GM11168 (cell line): ENCODE data around the gene KCNE4.

ENCODE experiments used
- in situ Hi-C: fragments of 300-500 bp; cut with MboI; formaldehyde crosslinking; loops from one replicate; pipeline ENCODE4 v1.12.0; 2022; ENCODE audit warnings: low sequenced_read_pairs; ENCODE audit not compliant: unreplicated experiment

The KCNE4 gene

DNA sequence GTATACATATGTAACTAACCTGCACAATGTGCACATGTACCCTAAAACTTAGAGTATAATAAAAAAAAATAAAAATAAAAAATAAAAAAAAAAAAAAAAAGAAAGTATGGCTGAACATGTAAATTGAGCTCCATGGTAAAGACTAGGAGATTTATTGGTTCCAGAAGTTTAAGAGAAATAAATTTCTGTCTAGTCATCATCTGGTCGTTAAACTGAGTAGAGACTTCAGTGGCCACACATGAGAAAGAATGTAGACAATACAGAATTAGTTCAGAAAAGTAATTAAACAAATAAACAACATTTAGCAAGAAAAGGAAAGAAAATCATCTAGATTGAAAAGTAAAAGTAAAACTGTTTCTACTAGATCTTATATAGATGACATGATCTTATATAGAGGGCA, 12.4 kb upstream of the KCNE4 start:
- in situ Hi-C loops: no loop called here

DNA sequence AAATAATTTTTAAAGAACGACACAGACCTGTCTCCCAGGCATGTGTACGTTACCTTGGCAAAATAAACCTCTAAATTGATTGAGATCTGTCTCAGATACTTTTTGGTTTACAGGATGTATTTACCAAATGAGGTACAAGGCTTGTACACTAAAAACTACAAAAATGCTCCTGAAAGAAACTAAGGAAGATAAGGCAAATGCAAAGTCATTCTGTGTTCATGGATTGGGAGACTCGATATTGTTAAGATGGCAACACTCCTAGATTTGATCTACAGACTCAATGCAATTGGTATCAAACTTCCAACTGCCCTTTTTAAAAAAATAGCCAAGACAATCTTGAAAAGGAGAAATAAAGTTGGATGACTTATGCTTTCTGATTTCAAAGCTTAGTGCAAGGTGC, 11.5 kb upstream of the KCNE4 start:
- in situ Hi-C loops: no loop called here

DNA sequence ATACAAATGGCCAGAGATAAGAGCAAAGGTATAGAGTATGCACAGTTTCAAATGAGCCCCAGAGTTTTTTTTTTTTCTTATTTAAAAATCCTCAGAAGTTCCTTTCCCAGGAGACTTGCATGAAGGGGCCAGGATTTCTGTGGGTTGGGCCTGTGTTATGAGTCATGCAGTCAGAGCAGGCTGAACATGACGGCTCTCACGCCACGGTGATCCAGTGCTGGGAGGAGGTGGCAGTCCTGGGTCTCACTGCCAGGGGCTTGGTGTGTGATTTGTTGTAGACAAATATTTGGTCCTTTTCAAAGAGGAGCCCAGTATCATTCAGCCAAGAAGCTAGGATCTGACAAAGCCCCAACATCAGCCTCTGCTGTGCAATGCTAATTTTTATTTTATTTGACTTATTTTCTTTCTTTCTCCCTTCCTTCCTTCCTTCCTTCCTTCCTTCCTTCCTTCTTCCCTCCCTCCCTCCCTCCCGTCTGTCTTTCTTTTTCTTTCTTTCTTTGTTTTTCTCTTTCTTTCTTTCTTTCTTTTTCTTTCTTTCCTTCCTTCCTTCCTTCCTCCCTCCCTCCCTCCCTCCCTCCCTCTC, 10.4 kb upstream of the KCNE4 start:
- in situ Hi-C loops: no loop called here

DNA sequence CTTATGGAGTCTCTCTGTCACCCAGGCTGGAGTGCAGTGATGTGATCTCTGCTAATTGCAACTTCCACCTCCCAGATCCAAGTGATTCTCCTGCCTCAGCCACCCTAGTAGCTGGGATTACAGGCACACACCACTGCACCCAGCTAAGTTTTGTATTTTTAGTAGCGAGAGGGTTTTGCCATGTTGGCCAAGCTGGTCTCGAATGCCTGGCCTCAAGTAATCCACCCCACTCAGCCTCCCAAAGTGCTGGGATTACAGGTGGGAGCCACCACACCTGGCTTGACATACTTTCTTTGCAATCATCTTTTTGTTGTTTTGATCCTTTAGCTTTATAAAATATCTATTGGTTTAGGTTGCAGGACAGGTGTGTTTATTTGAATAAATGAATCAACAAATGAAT, 9.7 kb upstream of the KCNE4 start:
- in situ Hi-C loops: no loop called here

DNA sequence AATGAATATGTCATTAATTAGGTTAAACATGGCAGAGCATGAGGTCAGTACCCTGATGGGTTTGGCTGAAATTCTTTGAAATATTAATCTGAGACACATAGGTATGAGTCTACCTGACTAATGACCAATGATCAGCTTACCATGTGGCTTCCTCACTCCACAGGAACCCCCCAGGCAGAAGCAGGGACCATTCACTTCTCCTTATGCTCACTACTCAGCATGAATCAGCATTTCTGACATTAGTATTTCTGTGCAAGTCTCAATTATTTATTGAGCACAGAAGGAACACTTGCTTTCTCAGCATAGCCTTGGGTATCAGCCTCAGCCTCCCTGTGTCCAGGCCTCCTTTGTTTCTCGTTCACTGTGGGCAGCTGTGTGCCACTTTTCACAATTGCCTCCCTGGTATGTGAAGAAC, 9.3 kb upstream of the KCNE4 start:
- in situ Hi-C loops: no loop called here

DNA sequence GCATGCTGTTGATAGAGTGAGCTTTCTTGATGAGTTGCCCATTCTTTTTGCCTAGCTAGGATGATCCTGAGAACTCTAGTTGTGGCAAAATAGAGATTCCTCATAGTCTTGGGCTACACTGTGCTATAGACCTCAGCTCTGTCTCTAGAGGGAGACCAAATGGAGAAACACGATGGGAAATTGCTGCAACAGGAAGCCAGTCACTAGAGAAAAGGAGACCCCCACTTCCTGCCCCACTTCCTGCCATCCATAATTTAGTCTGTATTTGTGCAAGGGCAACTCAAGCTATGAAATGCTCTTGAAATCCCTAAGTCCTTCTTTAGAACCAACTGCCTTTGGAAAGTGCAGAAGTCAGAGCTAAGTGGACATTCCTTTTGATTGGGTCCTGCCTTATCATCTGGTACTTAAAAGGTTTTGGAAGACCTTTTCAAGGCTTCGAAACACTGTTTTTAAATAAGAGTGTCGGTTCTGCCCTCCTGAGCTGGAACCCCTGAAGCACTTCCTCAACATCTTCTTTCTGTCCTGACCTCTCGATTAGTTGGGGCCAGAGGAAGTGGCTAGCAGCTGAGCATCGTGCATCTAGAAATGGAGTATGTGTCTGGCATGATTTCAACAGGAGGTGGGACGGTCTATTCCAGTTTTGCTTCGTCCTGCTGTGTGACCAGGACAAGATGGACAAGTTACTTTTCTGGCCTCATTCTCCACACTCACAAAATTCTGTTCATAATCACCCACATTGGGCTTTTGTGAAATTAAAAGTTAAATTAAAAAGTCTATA, 8.6 kb upstream of the KCNE4 start:
- in situ Hi-C loops: no loop called here

DNA sequence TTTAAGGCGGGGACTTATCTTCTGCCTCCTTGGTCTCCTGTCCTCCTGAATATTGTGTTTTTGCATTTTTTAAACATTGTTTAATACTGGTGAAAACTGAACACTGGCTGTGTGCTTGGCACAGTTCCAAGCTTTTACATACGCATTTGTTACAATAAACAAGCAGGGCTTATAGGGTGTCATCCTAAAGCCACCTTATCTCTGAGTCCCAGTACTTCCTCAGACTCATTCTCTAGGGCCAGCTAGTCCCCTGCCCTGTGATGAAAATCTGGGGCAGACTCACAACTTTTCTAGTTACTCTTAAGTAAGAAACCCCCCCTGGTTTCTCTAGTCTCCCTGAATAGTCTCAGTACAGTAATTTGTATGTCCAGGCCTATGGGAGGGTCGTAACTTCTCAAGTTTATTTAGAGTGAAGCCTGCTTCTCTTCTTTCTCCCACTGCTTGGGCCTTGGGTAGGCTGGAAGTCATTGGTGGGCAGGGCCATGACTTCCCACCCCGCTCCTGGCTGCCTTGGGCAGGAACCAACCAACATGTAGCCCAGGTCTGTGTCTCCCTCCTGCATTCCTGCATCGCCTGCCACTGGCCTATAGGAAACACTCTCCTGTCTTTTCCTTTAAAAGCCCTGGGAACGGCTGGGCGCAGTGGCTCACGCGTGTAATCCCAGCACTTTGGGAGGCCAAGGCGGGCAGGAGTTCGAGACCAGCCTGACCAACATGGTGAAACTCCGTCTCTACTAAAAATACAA, 7.7 kb upstream of the KCNE4 start:
- in situ Hi-C loops: no loop called here

DNA sequence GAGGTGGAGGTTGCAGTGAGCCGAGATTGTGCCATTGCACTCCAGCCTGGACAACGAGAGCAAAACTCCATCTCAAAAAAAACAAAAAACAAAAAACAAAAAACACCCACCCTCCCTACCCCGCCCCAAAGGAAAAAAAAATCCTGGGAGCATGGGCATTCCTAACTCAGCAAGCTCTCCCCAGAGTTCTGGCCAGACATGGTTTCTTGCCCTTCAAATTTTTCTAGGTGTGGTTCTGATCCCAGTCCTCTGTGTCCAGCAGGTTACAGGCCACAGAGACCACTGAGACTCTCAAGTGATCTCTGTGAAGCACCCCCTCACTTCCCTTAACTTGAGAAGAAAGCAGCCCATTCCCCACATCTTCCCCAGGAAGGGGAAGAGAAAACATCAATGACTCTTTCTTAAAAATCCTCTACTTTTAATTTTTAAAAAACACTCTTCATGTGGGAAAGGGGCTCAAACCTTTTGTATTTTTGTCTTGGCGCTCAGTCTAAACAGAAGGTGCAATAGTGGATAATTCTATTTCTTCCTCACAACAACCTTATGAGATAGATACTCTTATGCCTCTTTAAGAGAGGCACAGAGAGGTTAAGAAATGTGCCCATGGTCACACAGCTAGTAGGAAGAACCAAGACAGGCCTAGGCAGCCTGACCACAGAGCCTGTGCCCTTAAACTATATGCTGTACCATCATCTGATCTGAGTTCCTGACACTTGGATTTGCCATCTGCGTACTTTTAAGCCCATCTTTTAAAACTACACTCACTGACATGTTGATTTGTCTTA, 6.9 kb upstream of the KCNE4 start:
- in situ Hi-C loops: no loop called here

DNA sequence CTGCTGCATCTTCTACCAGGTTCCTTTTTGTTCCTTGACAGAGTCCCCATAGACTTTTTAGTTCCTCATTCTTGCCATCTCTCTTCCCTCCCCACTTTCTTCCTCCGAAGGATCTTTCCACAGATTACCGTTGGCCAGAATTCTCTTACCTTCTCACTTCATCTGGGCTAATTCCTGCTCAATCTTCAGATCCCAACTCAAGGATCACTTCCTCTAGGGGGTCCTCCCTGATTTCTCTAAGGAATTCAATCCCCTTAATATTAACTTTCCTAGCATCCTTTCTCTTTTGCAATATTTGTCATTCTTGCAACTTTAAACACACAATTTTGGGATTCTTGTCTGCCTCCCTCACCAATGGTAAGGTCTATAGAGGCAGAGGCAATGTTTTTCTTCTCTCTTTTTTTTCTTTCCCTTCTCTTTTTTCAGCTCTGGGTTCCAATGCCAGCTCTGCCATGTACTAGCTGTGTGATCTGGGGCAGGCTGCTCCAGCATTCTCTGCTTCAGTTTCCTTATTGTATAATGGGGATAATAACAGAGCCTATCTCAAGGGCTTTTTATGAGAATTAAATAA, 5.4 kb upstream of the KCNE4 start:
- in situ Hi-C loops: no loop called here

DNA sequence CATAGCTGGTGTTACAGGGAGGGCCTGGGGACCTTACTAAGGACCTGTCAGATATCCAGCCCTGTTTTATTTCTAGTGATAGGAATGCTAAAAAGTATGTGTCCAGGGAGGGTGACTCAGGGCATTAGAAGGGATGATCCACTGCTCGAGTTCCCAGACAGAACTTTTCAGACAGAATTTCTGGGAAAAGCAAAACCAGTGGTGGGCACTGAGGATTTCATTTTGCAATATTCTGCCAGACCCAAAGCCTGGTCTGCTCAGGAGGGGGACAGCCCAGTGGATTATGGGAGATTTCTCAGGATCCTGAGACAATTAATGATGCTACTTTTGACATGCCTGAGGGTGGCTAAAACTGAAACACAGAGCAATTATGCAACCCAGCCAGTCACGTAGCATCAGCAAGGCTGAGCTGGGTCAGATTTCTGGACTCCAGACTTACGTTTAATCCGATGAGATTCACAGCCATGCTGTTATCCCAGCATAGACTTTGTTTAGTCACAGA, 4.7 kb upstream of the KCNE4 start:
- in situ Hi-C loops: no loop called here

DNA sequence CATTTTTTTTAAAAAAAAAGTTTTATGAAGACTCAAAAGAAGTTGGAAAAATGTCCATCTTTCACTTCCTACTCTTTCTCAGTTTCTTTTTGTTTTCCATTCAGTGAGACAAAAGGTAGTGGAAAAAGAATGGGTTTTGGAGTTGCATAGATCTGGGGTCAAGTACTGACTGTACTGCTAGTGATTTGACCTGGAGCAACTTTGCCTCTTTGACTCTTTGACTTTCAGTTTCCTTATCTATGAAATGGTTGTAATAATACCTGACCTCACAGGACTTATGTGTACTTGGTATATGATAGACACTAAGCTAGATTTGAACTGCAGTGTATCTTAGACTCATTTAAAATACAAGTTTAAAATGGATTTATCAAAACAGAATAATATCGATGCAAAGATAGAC, 3.5 kb upstream of the KCNE4 start:
- in situ Hi-C loops: no loop called here

DNA sequence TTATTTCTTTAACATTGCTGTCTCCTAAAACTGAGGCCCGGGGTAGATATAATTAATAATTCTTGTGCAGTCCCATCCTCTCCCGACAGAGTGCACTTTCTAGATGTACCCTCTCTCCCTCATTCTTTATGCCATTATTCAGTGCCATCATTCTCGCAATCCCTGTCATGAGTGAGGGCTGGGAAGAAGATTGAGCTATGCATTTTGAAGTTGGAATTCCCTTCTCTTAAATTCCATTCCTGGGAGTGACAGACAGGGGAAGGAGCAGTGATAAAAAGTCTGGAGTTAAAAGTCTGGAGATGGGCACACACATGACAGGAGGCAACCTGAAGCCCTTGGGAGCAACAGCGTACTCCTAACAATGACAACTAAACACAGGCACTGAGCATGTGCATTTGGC, 2.6 kb upstream of the KCNE4 start:
- in situ Hi-C loops: no loop called here

DNA sequence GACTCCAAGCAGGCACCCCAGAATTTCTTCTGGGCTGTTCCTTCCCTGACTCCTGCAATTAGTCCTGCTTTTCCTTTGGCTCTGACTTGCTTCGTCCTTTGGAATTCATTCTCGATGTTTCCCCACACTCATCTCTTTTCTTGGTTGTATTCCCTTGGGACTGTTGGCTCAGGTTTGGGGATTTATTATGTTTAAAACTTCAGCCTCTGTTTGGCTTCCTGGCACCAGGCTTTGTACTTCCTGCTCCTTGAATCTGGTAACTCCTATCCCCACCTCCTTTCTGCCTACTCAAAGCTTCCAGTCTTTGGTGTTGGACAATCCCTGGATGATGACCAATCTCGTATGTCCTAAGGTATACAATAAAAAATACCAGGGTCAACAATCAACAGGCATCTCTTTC, 1.8 kb upstream of the KCNE4 start:
- in situ Hi-C loops: no loop called here

DNA sequence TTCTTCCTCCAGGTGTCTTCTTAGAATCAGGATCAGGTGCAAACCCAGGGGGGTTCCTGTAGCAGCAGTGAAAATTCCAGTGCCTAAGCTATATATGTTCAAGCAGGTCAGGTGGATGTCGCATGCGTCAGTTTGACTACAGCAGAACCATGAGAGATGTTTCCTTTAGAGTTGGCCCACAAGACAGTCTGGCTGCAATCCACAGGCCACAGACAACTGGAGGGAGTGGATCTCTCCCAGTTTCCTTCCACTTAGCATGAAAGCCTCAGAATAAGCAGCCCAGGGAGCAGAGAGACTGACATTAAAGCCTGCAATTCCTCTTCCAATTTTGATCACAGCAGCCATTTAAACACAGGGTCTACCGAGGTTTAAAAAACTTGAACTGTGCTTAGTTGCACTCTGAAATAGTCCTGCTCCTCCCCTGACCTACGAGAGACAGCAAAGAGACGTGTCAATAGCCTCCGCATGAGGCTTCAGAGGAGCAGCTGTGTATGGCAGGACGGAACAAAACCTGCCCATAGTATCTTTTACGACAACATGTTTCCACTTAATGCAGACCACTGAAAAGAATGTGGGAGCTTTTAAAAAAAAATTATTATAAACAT, 988 bp upstream of the KCNE4 start:
- in situ Hi-C loops: no loop called here

DNA sequence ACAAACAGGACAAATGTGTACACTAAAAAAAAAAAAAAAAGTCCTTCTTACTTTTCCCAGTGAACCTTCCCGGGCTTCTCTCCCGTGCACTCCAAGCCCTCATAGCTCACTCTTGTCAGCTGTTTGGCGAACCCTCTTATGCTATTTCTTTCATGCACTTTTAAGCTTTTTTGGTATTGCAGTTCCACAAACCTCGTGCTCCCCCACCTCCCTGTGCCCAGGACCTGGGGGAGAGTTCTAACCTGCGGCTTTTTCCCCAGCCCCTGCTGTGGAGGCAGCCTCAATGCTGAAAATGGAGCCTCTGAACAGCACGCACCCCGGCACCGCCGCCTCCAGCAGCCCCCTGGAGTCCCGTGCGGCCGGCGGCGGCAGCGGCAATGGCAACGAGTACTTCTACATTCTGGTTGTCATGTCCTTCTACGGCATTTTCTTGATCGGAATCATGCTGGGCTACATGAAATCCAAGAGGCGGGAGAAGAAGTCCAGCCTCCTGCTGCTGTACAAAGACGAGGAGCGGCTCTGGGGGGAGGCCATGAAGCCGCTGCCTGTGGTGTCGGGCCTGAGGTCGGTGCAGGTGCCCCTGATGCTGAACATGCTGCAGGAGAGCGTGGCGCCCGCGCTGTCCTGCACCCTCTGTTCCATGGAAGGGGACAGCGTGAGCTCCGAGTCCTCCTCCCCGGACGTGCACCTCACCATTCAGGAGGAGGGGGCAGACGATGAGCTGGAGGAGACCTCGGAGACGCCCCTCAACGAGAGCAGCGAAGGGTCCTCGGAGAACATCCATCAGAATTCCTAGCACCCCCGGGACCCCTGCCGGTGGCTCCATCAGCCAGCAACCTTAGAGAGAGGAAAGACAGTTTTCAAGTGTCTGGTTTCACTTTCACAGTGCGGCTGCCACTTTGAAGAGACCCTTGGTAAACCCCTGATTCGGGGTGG, 826 bp downstream of the KCNE4 start:
- in situ Hi-C loops: no loop called here

DNA sequence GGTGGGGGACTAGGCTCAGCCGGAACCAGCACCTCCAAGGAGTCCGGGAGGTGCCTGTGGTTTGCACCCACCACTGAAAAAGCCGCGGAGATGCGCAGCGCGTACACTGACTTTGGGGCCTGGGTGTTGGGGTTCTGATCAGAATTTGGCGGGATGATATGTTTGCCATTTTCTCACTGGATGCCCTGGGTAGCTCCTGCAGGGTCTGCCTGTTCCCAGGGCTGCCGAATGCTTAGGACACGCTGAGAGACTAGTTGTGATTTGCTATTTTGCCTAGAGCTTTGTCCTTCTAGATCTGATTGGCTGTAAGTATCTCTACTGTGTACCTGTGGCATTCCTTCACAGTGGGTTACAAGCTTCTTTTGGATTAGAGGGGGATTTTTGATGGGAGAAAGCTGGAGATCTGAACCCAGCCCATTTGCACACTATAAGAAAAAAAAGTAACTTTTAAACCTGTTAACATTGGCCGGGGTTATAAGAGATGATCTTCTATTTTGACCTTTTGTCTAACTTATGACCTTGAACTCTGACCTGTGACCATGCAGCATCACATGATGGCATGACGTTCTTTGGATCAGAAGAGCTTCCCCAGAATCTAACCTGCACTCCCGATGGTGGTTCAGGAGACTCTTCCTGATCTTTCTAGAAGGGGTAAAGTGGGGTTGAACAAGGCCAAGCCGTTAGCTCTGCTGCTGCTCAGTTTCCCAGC, 1.6 kb downstream of the KCNE4 start:
- in situ Hi-C loops: no loop called here

DNA sequence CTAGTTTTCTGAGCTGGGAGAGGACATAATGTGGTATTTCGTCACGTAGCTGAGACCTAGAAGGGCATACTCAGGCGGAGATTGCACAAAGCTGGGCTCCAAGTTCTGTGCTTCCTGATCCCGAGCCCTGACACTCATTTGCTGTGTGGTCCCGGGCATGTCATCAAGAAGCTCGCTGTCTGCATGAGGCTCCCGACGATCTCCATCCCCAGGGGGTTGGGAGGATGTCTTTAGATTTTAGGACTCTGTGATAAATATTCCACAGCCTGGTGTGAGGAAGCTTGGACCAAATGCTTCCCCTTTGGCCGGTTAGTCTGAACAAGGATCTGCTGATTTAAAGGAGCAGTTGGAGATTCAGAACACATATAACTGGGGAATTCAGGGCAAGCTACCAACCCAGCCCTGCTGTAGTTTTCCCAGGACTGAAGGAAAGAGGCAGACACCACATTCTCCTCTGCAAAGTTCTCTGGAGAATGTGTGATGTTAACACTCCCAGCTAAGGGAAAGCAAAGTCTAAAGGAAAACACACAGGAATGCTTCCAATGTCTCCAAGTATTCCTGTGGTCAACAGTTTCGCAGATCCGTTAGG, 2.3 kb downstream of the KCNE4 start:
- in situ Hi-C loops: no loop called here

DNA sequence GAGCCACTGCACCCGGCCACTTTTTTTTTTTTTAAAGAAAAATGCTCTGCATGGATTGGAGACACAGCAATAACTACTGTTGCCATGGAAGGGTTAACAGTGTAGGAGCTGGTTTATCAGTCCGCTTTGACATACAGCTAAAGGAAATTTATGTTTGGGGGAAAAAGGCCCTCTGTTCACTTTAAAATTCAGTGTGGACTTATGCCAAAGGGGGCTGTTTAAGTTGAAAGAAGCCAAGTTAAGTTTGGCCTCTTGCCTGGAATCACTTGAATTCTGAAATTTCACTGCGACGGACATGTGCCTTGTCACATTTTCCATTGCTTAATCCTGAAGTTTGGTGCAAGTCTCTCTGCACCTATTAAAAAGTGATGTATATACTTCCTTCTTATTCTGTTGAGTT, 3.1 kb downstream of the KCNE4 start:
- in situ Hi-C loops: no loop called here
